Fibroblast of pulmonary artery (primary cell): ENCODE results near the gene MRPL4.
A peak's percentile ranks its signal among the peaks of the same experiment; 100 is the strongest.
"Not testable (repeated sequence)": the region's sequence is repeated elsewhere in the genome, so short reads cannot be mapped to it uniquely, and the experiment has no call there.

Experiments
- DNase-seq: peaks from one replicate; pipeline ENCODE4 v3.0.0-alpha.2; 2010; ENCODE audit warnings: low read depth
- H3K4me3 ChIP-seq: replicated peaks from 2 replicates; pipeline ENCODE4 v1.5.1; 2011; ENCODE audit warnings: low read depth, mild to moderate bottlenecking, control low read depth, low read length, moderate library complexity
- CTCF ChIP-seq: IDR thresholded peaks from 2 replicates; pipeline ENCODE4 v1.5.1; 2011; ENCODE audit warnings: mild to moderate bottlenecking, control low read depth, low read length, inconsistent platforms; ENCODE audit errors: missing control alignments

The MRPL4 gene

GRCh38 chr19:10237702-10238101 lies 14.3 kb upstream of the MRPL4 start:
- no peak for DNase-seq
- H3K4me3 ChIP-seq = no peak overlapping the region
- no peak for TF ChIP-seq CTCF

GRCh38 chr19:10238172-10238783 lies 13.7 kb upstream of the MRPL4 start:
- DNase-seq = peak; percentile 96
- no peak for TF ChIP-seq CTCF
- no peak overlapping the region for H3K4me3 ChIP-seq

GRCh38 chr19:10241826-10242449 lies 10.1 kb upstream of the MRPL4 start:
- not testable (repeated sequence) for H3K4me3 ChIP-seq, DNase-seq

- H3K4me3 ChIP-seq = no peak overlapping the region
- no peak for DNase-seq
- no peak for TF ChIP-seq CTCF
These were observed 8.4 kb upstream of the MRPL4 start for GRCh38 chr19:10243606-10244005.

GRCh38 chr19:10245189-10245939 lies 6.7 kb upstream of the MRPL4 start:
- no peak for TF ChIP-seq CTCF
- no peak for DNase-seq
- H3K4me3 ChIP-seq = no peak overlapping the region

- DNase-seq = no peak
- H3K4me3 ChIP-seq = no peak overlapping the region
- TF ChIP-seq CTCF = no peak
These were observed 5.5 kb upstream of the MRPL4 start for GRCh38 chr19:10246511-10246910.

- no peak for DNase-seq
- TF ChIP-seq CTCF = no peak
- H3K4me3 ChIP-seq = peak overlapping the region; percentile 97
These were observed 693 bp downstream of the MRPL4 start for GRCh38 chr19:10252707-10253106.
